Daoy (cell line): Measurements from ENCODE around the gene TIMM9. TPM values are rescaled to one million over a fixed set of nuclear protein-coding genes. Genes with fewer than 3 reads are reported as not detected.
"Not testable (repeated sequence)": the region's sequence is repeated elsewhere in the genome, so short reads cannot be mapped to it uniquely, and the experiment has no call there.

Experiments
- DNase-seq: peaks from one replicate; pipeline ENCODE4 v3.0.0-alpha.2; 2015; ENCODE audit warnings: low read depth
- total RNA-seq: library from RNA; depleted of rRNA; stranded (reverse); fragments of >200 nt; shearing (Covaris generic); gene quantifications from 2 replicates; pipeline ENCODE4 v1.2.3, GENCODE V29; 2014; rRNA removed

TIMM9 gene
- total RNA-seq, 1 experiment from 2014 or later, result 37.1 TPM

- no peak for DNase-seq
Observed at GRCh38 chr14:58398495-58398894, 28.8 kb downstream of the TIMM9 start.

- DNase-seq, result no peak
Observed at GRCh38 chr14:58397156-58397555, 30.2 kb downstream of the TIMM9 start.

- peak; percentile 90 for DNase-seq
Observed at GRCh38 chr14:58395812-58396788, 31.2 kb downstream of the TIMM9 start, which contains the start of gene TOMM20L. Gene TOMM20L, plus strand, starts transcription at chr14:58395930. Its CDS starts 28 bp downstream, at chr14:58395958.

- no peak for DNase-seq
Observed at GRCh38 chr14:58395562-58395811, 31.8 kb downstream of the TIMM9 start.

GRCh38 chr14:58390830-58391229 lies 36.5 kb downstream of the TIMM9 start:
- DNase-seq, result no peak

- no peak for DNase-seq
Observed at GRCh38 chr14:58376791-58377190, 50.5 kb downstream of the TIMM9 start.

GRCh38 chr14:58368956-58369355 lies 58.4 kb downstream of the TIMM9 start:
- no peak for DNase-seq

GRCh38 chr14:58367296-58367695 lies 60.0 kb downstream of the TIMM9 start:
- no peak for DNase-seq

- no peak for DNase-seq
Observed at GRCh38 chr14:58364316-58364715, 63.0 kb downstream of the TIMM9 start.

- peak; percentile 21 for DNase-seq
Observed at GRCh38 chr14:58362798-58363412, 64.4 kb downstream of the TIMM9 start.

- not testable (repeated sequence) for DNase-seq
Observed at GRCh38 chr14:58362272-58362671, 65.1 kb downstream of the TIMM9 start.

Other genes starting within 250 kb of the TIMM9 start
- gene ACTR10, start 227.4 kb downstream of the TIMM9 start, total RNA-seq, result 71.3 and 79.3 TPM in 2 replicates
- gene PSMA3, start 182.7 kb downstream of the TIMM9 start, total RNA-seq, result 370 and 371 TPM in 2 replicates
- 4.1 and 4.3 TPM in 2 replicates for gene ARID4A, start 129.0 kb downstream of the TIMM9 start, total RNA-seq
- gene TOMM20L, start 31.6 kb downstream of the TIMM9 start, total RNA-seq, result not detected in 2 replicates
- gene KIAA0586, start 188 bp upstream of the TIMM9 start, total RNA-seq, result 49.8 and 81.4 TPM in 2 replicates
- 18.3 and 19.8 TPM in 2 replicates for gene DACT1, start 210.4 kb upstream of the TIMM9 start, total RNA-seq